ENCODE results near the gene SDK2.

DNA sequence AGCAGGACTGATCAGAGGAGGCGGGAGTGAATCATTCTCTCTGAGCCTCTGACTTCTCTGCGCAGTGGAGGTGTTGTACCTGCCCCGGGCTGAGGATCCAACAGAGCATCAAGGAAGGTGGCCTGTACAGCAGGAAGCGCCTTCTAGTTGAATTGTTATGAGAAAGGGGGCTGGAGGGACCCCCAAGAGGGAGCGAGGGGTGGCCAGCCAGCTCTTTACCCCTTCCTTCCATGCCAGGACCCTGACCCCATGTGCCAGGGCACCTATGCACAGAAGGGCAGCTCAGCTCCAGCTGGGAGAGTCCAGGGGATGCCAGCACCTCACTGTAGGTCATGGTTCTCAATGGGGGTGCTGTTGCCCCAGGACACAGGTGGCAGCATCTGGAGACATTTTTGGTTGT lies 149.3 kb downstream of the SDK2 start:
- TF ChIP-seq, protein P1, sequence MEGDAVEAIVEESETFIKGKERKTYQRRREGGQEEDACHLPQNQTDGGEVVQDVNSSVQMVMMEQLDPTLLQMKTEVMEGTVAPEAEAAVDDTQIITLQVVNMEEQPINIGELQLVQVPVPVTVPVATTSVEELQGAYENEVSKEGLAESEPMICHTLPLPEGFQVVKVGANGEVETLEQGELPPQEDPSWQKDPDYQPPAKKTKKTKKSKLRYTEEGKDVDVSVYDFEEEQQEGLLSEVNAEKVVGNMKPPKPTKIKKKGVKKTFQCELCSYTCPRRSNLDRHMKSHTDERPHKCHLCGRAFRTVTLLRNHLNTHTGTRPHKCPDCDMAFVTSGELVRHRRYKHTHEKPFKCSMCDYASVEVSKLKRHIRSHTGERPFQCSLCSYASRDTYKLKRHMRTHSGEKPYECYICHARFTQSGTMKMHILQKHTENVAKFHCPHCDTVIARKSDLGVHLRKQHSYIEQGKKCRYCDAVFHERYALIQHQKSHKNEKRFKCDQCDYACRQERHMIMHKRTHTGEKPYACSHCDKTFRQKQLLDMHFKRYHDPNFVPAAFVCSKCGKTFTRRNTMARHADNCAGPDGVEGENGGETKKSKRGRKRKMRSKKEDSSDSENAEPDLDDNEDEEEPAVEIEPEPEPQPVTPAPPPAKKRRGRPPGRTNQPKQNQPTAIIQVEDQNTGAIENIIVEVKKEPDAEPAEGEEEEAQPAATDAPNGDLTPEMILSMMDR (IDR thresholded peaks at IDR 0.05) = no peak
- TF ChIP-seq POLR2A (IDR thresholded peaks at IDR 0.05) = no peak

All from thyroid gland (tissue), 4 donors.